Left ventricle myocardium inferior (tissue), 1 donor: ENCODE measurements around the gene CDH4. TPM values are rescaled to one million over a fixed set of nuclear protein-coding genes. Genes with fewer than 3 reads are reported as not detected.

Source experiments
- DNase-seq: peaks from one replicate; pipeline ENCODE4 v3.0.0-alpha.2; 2020
- H3K27ac ChIP-seq: fragments of 200-600 bp; replicated peaks from 2 replicates; pipeline ENCODE4 v1.8.0; 2021
- H3K27me3 ChIP-seq: fragments of 200-600 bp; 2 replicates; pipeline ENCODE4 v1.8.0; 2021; ENCODE audit warnings: low read depth
- H3K36me3 ChIP-seq: fragments of 200-600 bp; 2 replicates; pipeline ENCODE4 v1.8.0; 2021
- H3K4me1 ChIP-seq: fragments of 200-600 bp; 2 replicates; pipeline ENCODE4 v1.8.0; 2021
- H3K4me3 ChIP-seq: fragments of 200-600 bp; 2 replicates; pipeline ENCODE4 v1.8.0; 2021; ENCODE audit warnings: mild to moderate bottlenecking, moderate library complexity
- H3K9me3 ChIP-seq: fragments of 200-600 bp; replicated peaks from 2 replicates; pipeline ENCODE4 v1.8.0; 2021
- intact Hi-C: fragments of 100-400 bp; cut with micrococcal nuclease; formaldehyde crosslinking; loops from one replicate; pipeline ENCODE4 v1.11.0; 2022
- total RNA-seq: library from RNA; stranded (reverse); fragmentation: NEBNext Ultra II Directional; extraction: Animal tissue kit (Norgen Biotek cat#: 25700); gene quantifications from one replicate; pipeline ENCODE4 v1.2.1, GENCODE V29; 2021
- TF ChIP-seq, protein P1 (sequence below): fragments of 200-600 bp; IDR thresholded peaks from 2 replicates; pipeline ENCODE4 v1.8.0; 2021; ENCODE audit warnings: antibody characterized with exemption, mild to moderate bottlenecking, borderline replicate concordance
- donor health status: DM: no; HTN: yes; CAD: no; lungs with severe emphysema.

Gene CDH4
- total RNA-seq, 1 donor from 2014 or later: 0.05 TPM

- no peak overlapping the region for H3K27ac ChIP-seq
- H3K27me3 ChIP-seq: no peaks in the 10 kb centered on the region
- H3K36me3 ChIP-seq: peaks cover 54% of the 10 kb centered on the region
- intact Hi-C loops: no loop called here
- DNase-seq: no peak
- H3K9me3 ChIP-seq: no peaks in the 10 kb centered on the region
- no peak overlapping the region for H3K4me3 ChIP-seq
- TF ChIP-seq, protein P1, sequence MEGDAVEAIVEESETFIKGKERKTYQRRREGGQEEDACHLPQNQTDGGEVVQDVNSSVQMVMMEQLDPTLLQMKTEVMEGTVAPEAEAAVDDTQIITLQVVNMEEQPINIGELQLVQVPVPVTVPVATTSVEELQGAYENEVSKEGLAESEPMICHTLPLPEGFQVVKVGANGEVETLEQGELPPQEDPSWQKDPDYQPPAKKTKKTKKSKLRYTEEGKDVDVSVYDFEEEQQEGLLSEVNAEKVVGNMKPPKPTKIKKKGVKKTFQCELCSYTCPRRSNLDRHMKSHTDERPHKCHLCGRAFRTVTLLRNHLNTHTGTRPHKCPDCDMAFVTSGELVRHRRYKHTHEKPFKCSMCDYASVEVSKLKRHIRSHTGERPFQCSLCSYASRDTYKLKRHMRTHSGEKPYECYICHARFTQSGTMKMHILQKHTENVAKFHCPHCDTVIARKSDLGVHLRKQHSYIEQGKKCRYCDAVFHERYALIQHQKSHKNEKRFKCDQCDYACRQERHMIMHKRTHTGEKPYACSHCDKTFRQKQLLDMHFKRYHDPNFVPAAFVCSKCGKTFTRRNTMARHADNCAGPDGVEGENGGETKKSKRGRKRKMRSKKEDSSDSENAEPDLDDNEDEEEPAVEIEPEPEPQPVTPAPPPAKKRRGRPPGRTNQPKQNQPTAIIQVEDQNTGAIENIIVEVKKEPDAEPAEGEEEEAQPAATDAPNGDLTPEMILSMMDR: no peak
- peaks cover 6% of the 10 kb centered on the region for H3K4me1 ChIP-seq
Observed at GRCh38 chr20:61974357-61974665, 722.2 kb downstream of the CDH4 start.

- DNase-seq: no peak
- no peaks in the 10 kb centered on the region for H3K27me3 ChIP-seq
- H3K36me3 ChIP-seq: peaks cover 60% of the 10 kb centered on the region
- peaks cover 6% of the 10 kb centered on the region for H3K4me1 ChIP-seq
- no peaks in the 10 kb centered on the region for H3K9me3 ChIP-seq
- no peak overlapping the region for H3K4me3 ChIP-seq
- TF ChIP-seq, protein P1: no peak
- H3K27ac ChIP-seq: no peak overlapping the region
- intact Hi-C loops: no loop called here
Observed at GRCh38 chr20:61975407-61976129, 723.5 kb downstream of the CDH4 start.

- peaks cover 9% of the 10 kb centered on the region for H3K4me1 ChIP-seq
- H3K36me3 ChIP-seq: peaks cover 60% of the 10 kb centered on the region
- no peaks in the 10 kb centered on the region for H3K9me3 ChIP-seq
- intact Hi-C loops: no loop called here
- TF ChIP-seq, protein P1: no peak
- no peak overlapping the region for H3K27ac ChIP-seq
- H3K27me3 ChIP-seq: no peaks in the 10 kb centered on the region
- H3K4me3 ChIP-seq: no peak overlapping the region
- DNase-seq: no peak
Observed at GRCh38 chr20:61976263-61976643, 724.2 kb downstream of the CDH4 start.

DNA sequence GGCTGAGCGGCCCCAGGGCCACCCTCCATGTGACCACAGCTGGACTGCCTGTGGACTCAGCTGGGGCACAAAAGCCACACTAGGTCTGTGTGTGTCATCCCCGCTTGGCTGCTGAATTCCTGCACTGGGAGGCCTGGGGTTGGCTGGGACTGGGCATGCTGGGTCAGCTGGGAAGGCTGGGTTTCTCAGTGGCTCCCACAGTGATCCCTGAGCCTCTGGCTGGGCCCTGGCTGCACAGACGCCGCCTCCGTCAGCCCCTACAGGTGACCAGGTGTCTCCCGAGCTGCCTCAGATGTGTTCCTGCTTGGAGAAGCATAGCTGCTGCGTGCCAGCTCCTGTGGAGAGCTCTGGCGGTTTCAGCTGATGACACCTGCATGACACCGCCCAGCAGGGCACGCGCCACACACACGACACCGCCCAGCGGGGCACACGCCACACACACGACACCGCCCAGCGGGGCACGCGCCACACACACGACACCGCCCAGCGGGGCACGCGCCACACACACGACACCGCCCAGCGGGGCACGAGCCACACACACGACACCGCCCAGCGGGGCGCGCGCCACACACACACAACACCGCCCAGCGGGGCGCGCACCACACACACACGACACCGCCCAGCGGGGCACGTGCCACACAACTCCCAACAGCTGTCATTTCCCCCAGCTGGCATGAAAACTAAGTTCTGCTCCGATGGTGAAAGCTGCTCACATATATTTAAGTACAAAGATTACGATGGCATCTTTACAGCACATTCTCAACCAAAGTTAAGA, 724.8 kb downstream of the CDH4 start:
- Histone ChIP-seq H3K4me3 (no peak overlapping the region), H3K4me1 (peaks cover 10% of the 10 kb centered on the region), H3K9me3 (no peaks in the 10 kb centered on the region), H3K36me3 (peaks cover 57% of the 10 kb centered on the region), H3K27ac (no peak overlapping the region), H3K27me3 (no peaks in the 10 kb centered on the region)
- DNase-seq: no peak
- intact Hi-C loops: no loop called here
- TF ChIP-seq, protein P1: no peak

GRCh38 chr20:61977419-61977786, 725.3 kb downstream of the CDH4 start:
- Histone ChIP-seq H3K4me3 (no peak overlapping the region), H3K36me3 (peaks cover 52% of the 10 kb centered on the region), H3K27ac (no peak overlapping the region), H3K4me1 (peaks cover 10% of the 10 kb centered on the region), H3K9me3 (no peaks in the 10 kb centered on the region), H3K27me3 (no peaks in the 10 kb centered on the region)
- TF ChIP-seq, protein P1: no peak
- no peak for DNase-seq
- intact Hi-C loops: no loop called here
